H1 (cell line): ENCODE data around the gene ARHGEF25. TPM values are rescaled to one million over a fixed set of nuclear protein-coding genes. Genes with fewer than 3 reads are reported as not detected.

Experiments used
- CTCF ChIA-PET: fragments of 300-600 bp; sonication (Branson Sonifier 250); formaldehyde crosslinking; loops from one replicate; lab custom pipeline; 2021; ENCODE audit not compliant: partially characterized antibody; lab: Charles Lee
- POLR2A ChIA-PET: fragments of 300-600 bp; sonication (Branson Sonifier 250); formaldehyde crosslinking; loops from one replicate; lab custom pipeline; 2021; ENCODE audit warnings: inconsistent platforms; ENCODE audit not compliant: partially characterized antibody; lab: Charles Lee
- DNase-seq, 2 experiments: peaks; one replicate each; pipeline versions ENCODE4 v3.0.0 to v3.0.0-alpha.2; 2010 to 2022; ENCODE audit warnings: low spot score in 2 of 2, low read depth in 1 of 2, mixed read lengths in 1 of 2
- FAIRE-seq: peaks from 2 replicates; lab custom pipeline; 2011; peaks lifted over from hg19 to GRCh38; lab: Jason Lieb, UNC
- H2AFZ ChIP-seq: 2 replicates; pipeline ENCODE4 v1.8.1; 2012; ENCODE audit warnings: low read length, inconsistent platforms
- H2AK5ac ChIP-seq: 2 replicates; pipeline ENCODE4 v1.6.1; 2013; ENCODE audit warnings: low read depth, low read length
- H2BK120ac ChIP-seq: replicated peaks from 2 replicates; pipeline ENCODE3; 2013; ENCODE audit warnings: low read depth, low read length, inconsistent platforms
- H2BK12ac ChIP-seq: 2 replicates; pipeline ENCODE4 v1.6.1; 2013; ENCODE audit warnings: low read depth, low read length
- H2BK15ac ChIP-seq: 2 replicates; pipeline ENCODE4 v1.6.1; 2013; ENCODE audit warnings: low read length
- H2BK20ac ChIP-seq: 2 replicates; pipeline ENCODE4 v1.6.1; 2013; ENCODE audit warnings: low read length
- H2BK5ac ChIP-seq: 2 replicates; pipeline ENCODE4 v1.6.1; 2013; ENCODE audit warnings: low read depth, low read length
- H3K14ac ChIP-seq: 2 replicates; pipeline ENCODE4 v1.6.1; 2013; ENCODE audit warnings: inconsistent platforms; ENCODE audit not compliant: insufficient read length
- H3K18ac ChIP-seq: 2 replicates; pipeline ENCODE4 v1.6.1; 2013; ENCODE audit warnings: low read length; ENCODE audit errors: extremely low read depth
- H3K23ac ChIP-seq: 2 replicates; pipeline ENCODE4 v1.6.1; 2013; ENCODE audit warnings: inconsistent platforms; ENCODE audit not compliant: insufficient read length
- H3K23me2 ChIP-seq: 2 replicates; pipeline ENCODE4 v1.6.1; 2013; ENCODE audit warnings: low read depth, low read length
- H3K27ac ChIP-seq: 2 replicates; pipeline ENCODE4 v1.6.1; 2011; ENCODE audit warnings: low read depth, low read length, inconsistent platforms
- H3K27me3 ChIP-seq, 4 experiments: replicated peaks in 1 of 4; 1 replicate in 1 of 4; 2 replicates in 3 of 4; pipeline versions ENCODE4 v1.6.1 to v1.8.1; 2011 to 2013; ENCODE audit warnings: low read length in 3 of 4, mild to moderate bottlenecking in 3 of 4, inconsistent platforms in 2 of 4, mixed read lengths in 2 of 4, moderate library complexity in 1 of 4; ENCODE audit not compliant: control insufficient read depth in 3 of 4, insufficient read depth in 3 of 4; ENCODE audit errors: extremely low read depth in 1 of 4
- H3K36me3 ChIP-seq, 4 experiments: 2 replicates each; pipeline versions ENCODE4 v1.6.1 to v1.8.1; 2011 to 2013; ENCODE audit warnings: mild to moderate bottlenecking in 4 of 4, low read length in 3 of 4, moderate library complexity in 2 of 4, control low read depth in 1 of 4, inconsistent platforms in 1 of 4; ENCODE audit not compliant: insufficient read depth in 4 of 4, control insufficient read depth in 2 of 4
- H3K4ac ChIP-seq: replicated peaks from 2 replicates; pipeline ENCODE3; 2013; ENCODE audit warnings: low read length, low read depth, mixed read lengths, inconsistent platforms; ENCODE audit not compliant: insufficient read length
- H3K4me1 ChIP-seq, 4 experiments: replicated peaks in 1 of 4; 1 replicate in 1 of 4; 2 replicates in 3 of 4; pipeline versions ENCODE4 v1.6.1 to v1.8.1; 2011 to 2013; ENCODE audit warnings: low read length in 3 of 4, inconsistent platforms in 2 of 4, mixed read lengths in 1 of 4; ENCODE audit not compliant: insufficient read depth in 4 of 4, control insufficient read depth in 3 of 4
- H3K4me2 ChIP-seq, 2 experiments: 2 replicates each; pipeline versions ENCODE4 v1.6.1 to v1.8.1; 2011 to 2013; ENCODE audit warnings: low read depth in 2 of 2, low read length in 2 of 2, control low read depth in 1 of 2, inconsistent platforms in 1 of 2, mild to moderate bottlenecking in 1 of 2; ENCODE audit not compliant: insufficient read depth in 1 of 2
- H3K4me3 ChIP-seq, 4 experiments: fragments of 200-600, 300-600 bp in 1 of 4; sonication (generic), shearing (Covaris generic), sonication (Bioruptor Twin) in 1 of 4; 2 replicates each; pipeline versions ENCODE4 v1.5.1 to v1.8.1; 2011 to 2016; ENCODE audit warnings: low read length in 4 of 4, low read depth in 3 of 4, control low read depth in 2 of 4, inconsistent platforms in 2 of 4, mild to moderate bottlenecking in 2 of 4, mixed read lengths in 1 of 4, moderate library complexity in 1 of 4; ENCODE audit not compliant: insufficient read depth in 2 of 4; ENCODE audit errors: extremely low read depth in 1 of 4
- H3K56ac ChIP-seq: replicated peaks from 2 replicates; pipeline ENCODE3; 2013; ENCODE audit warnings: low read depth, mild to moderate bottlenecking, mixed read lengths, low read length, inconsistent platforms; ENCODE audit not compliant: insufficient read length
- H3K79me1 ChIP-seq: 2 replicates; pipeline ENCODE4 v1.6.1; 2013; ENCODE audit warnings: low read depth, low read length, control low read depth
- H3K79me2 ChIP-seq, 2 experiments: 2 replicates each; pipeline versions ENCODE4 v1.6.1 to v1.8.1; 2012 to 2013; ENCODE audit warnings: low read length in 2 of 2, mild to moderate bottlenecking in 2 of 2, inconsistent platforms in 1 of 2; ENCODE audit not compliant: insufficient read depth in 2 of 2, control insufficient read depth in 1 of 2
- H3K9ac ChIP-seq, 4 experiments: replicated peaks in 1 of 4; 1 replicate in 1 of 4; 2 replicates in 3 of 4; pipeline versions ENCODE4 v1.6.1 to v1.8.1; 2011 to 2013; ENCODE audit warnings: low read depth in 3 of 4, low read length in 3 of 4, control low read depth in 2 of 4, mild to moderate bottlenecking in 2 of 4, moderate library complexity in 2 of 4, inconsistent platforms in 1 of 4; ENCODE audit errors: extremely low read depth in 1 of 4
- H3K9me3 ChIP-seq, 2 experiments: 2 replicates each; pipeline versions ENCODE4 v1.6.1 to v1.8.1; 2012 to 2013; ENCODE audit warnings: mild to moderate bottlenecking in 2 of 2, moderate library complexity in 2 of 2, control low read depth in 1 of 2, inconsistent platforms in 1 of 2, low read depth in 1 of 2, low read length in 1 of 2, mixed read lengths in 1 of 2; ENCODE audit not compliant: insufficient read depth in 2 of 2
- H4K20me1 ChIP-seq, 2 experiments: replicated peaks in 1 of 2; 2 replicates each; pipeline versions ENCODE3 to v1.8.1; 2011 to 2013; ENCODE audit warnings: inconsistent platforms in 2 of 2, low read length in 2 of 2, mild to moderate bottlenecking in 1 of 2; ENCODE audit not compliant: insufficient read depth in 2 of 2, control insufficient read depth in 1 of 2
- H4K5ac ChIP-seq: 2 replicates; pipeline ENCODE4 v1.6.1; 2013; ENCODE audit warnings: low read length, low read depth, mixed read lengths, inconsistent platforms; ENCODE audit not compliant: insufficient read length
- H4K8ac ChIP-seq: 2 replicates; pipeline ENCODE4 v1.8.0; 2013; ENCODE audit warnings: mild to moderate bottlenecking, moderate library complexity, low read length, inconsistent platforms; ENCODE audit not compliant: insufficient read depth; ENCODE audit errors: extremely low read depth
- H4K91ac ChIP-seq: replicated peaks from 2 replicates; pipeline ENCODE3; 2013; ENCODE audit warnings: low read length, mixed read lengths, inconsistent platforms; ENCODE audit not compliant: insufficient read length
- BCL11A ChIP-seq, 2 experiments: IDR thresholded peaks; one replicate each; pipeline ENCODE4 v1.6.1; 2011; ENCODE audit warnings: low read depth in 2 of 2, low read length in 2 of 2, mild to moderate bottlenecking in 2 of 2
- CTBP2 ChIP-seq: IDR thresholded peaks from 2 replicates; pipeline ENCODE4 v1.7.0; 2011; ENCODE audit warnings: borderline replicate concordance, mild to moderate bottlenecking, moderate library complexity, mixed read lengths, low read length; ENCODE audit not compliant: insufficient read depth, insufficient read length
- HDAC2 ChIP-seq, 2 experiments: fragments of 300-600 bp in 1 of 2; sonication (generic) in 1 of 2; IDR thresholded peaks; 2 replicates each; pipeline ENCODE4 v1.6.1; 2011 to 2012; ENCODE audit warnings: low read depth in 2 of 2, low read length in 2 of 2, mild to moderate bottlenecking in 2 of 2, moderate library complexity in 2 of 2, borderline replicate concordance in 1 of 2, inconsistent platforms in 1 of 2
- HDAC6 ChIP-seq: IDR thresholded peaks from one replicate; pipeline ENCODE4 v1.7.1; 2012; ENCODE audit warnings: low read depth, mild to moderate bottlenecking, inconsistent platforms, low read length, moderate library complexity
- MAFK ChIP-seq: IDR thresholded peaks from 2 replicates; pipeline ENCODE4 v1.6.1; 2012; ENCODE audit warnings: low read depth, mild to moderate bottlenecking, improper control_type of control experiment, low read length
- NRF1 ChIP-seq: IDR thresholded peaks from 2 replicates; pipeline ENCODE4 v1.6.1; 2011; ENCODE audit warnings: mild to moderate bottlenecking, low read depth, low read length, improper control_type of control experiment
- RXRA ChIP-seq: IDR thresholded peaks from 2 replicates; pipeline ENCODE4 v1.6.1; 2011; ENCODE audit warnings: low read depth, mild to moderate bottlenecking, low read length, moderate library complexity; ENCODE audit not compliant: insufficient read depth
- SIN3A ChIP-seq, 2 experiments: IDR thresholded peaks in 1 of 2; conservative IDR thresholded peaks in 1 of 2; 2 replicates each; pipeline ENCODE4 v1.6.1; 2011 to 2012; ENCODE audit warnings: low read length in 2 of 2, improper control_type of control experiment in 1 of 2, low read depth in 1 of 2, mild to moderate bottlenecking in 1 of 2
- SIX5 ChIP-seq: IDR thresholded peaks from 2 replicates; pipeline ENCODE4 v1.6.1; 2011; ENCODE audit warnings: mild to moderate bottlenecking, low read depth, low read length
- TAF7 ChIP-seq: optimal IDR thresholded peaks from 2 replicates; pipeline ENCODE3; 2011; ENCODE audit warnings: low read depth, mild to moderate bottlenecking, inconsistent platforms, low read length, moderate library complexity, borderline replicate concordance
- TBP ChIP-seq: IDR thresholded peaks from 2 replicates; pipeline ENCODE4 v1.6.1; 2011; ENCODE audit warnings: low read depth, low read length, improper control_type of control experiment
- WGBS, 2 experiments: shearing (Covaris generic) in 1 of 2; methylation state at CpG; one replicate each; pipeline versions ENCODE4 v1.1.6 to v1.1.7; 2013 to 2015; ENCODE audit warnings: low lambda C conversion rate in 2 of 2, mixed read lengths in 2 of 2, inconsistent platforms in 1 of 2, low coverage in 1 of 2, missing lambda C conversion rate in 1 of 2; ENCODE audit not compliant: insufficient replicate concordance in 2 of 2, insufficient coverage in 1 of 2, insufficient read length in 1 of 2; ENCODE audit errors: extremely low coverage in 1 of 2, missing lambda C conversion rate in 1 of 2; 5-methylcytosine and 5-hydroxymethylcytosine counted together
- polyA plus RNA-seq, 7 experiments: library from polyadenylated mRNA; depleted of rRNA in 3 of 7; stranded (reverse) in 5 of 7; unstranded in 2 of 7; fragments of >200 nt in 5 of 7; fragments of 200-250 nt in 2 of 7; gene quantifications; 1 replicate in 5 of 7; 2 replicates in 1 of 7; 4 replicates in 1 of 7; pipeline versions ENCODE4 v1.2.1 to v1.2.3, GENCODE V29; 2011 to 2013; ENCODE audit warnings: missing spikeins in 2 of 7, mixed read lengths in 2 of 7
- total RNA-seq: library from RNA; stranded (reverse); fragmentation: NEBNext Ultra II Directional; extraction: Animal tissue kit (Norgen Biotek cat#: 25700); gene quantifications from 2 replicates; pipeline ENCODE4 v1.2.1, GENCODE V29; 2021

ARHGEF25 gene
- total and polyA plus RNA-seq, 2 of the 8 experiments (the other 6 are each of a cell fraction or from before 2014, with no cell fraction given), result 5.9 to 8.8 TPM

- peak; percentile 25 to 76 for DNase-seq
- Histone ChIP-seq H4K20me1 (peaks cover 4 to 5% of the 10 kb centered on the region in 2 experiments), H4K91ac (no peak overlapping the region), H2BK12ac (no peak overlapping the region; the same call in 1 of the 2 replicates), H2BK120ac (no peak overlapping the region), H3K4me3 (no peak overlapping the region), H3K27ac (no peak overlapping the region), H3K4me1 (no peaks in the 10 kb centered on the region), H3K36me3 (peaks cover 8 to 38% (median 16%) of the 10 kb centered on the region in 4 experiments; a peak in 7 of 8 replicates), H3K79me2 (no peaks in the 10 kb centered on the region), H3K18ac (no peak overlapping the region), H2BK5ac (no peak overlapping the region), H3K27me3 (no peaks in the 10 kb centered on the region), H3K4me2 (no peak overlapping the region), H3K4ac (no peak overlapping the region), H2AK5ac (no peak overlapping the region), H2BK15ac (no peak overlapping the region), H2BK20ac (no peak overlapping the region), H2AFZ (no peak overlapping the region), H4K5ac (no peak overlapping the region), H3K56ac (no peak overlapping the region), H3K23ac (no peak overlapping the region), H3K14ac (no peak overlapping the region), H3K9me3 (no peaks in the 10 kb centered on the region), H3K23me2 (no peaks in the 10 kb centered on the region), H4K8ac (no peak overlapping the region), H3K79me1 (no peaks in the 10 kb centered on the region), H3K9ac (no peak overlapping the region)
- ChIA-PET POLR2A (interaction anchor here (0.6 to 1.6 kb wide), 13 partner anchors 10 to 331 kb away, joined by 3 to 9 read pairs (median 3); partner anchors contain the start of genes ARHGEF25, B4GALNT1 and TSPAN31), CTCF (interaction anchor here (0.6 to 7.8 kb wide), 44 partner anchors 8 to 536 kb away, joined by 3 to 201 read pairs (median 5); partner anchors contain the start of genes ARHGEF25, B4GALNT1, DTX3 and TSPAN31)
- 72% methylated on average over 13 of the region's 13 CpGs; no CpG with 5 or more reads in 1 of the 2 experiments for WGBS, 2 experiments
- FAIRE-seq, result peak; percentile 76
- TF ChIP-seq SIX5 (no peak), BCL11A (IDR thresholded peaks at IDR 0.05; ENCODE audit: low read depth in 2 of 2, low read length in 2 of 2) (no peak), CTBP2 (no peak), MAFK (no peak), SIN3A (conservative IDR thresholded peaks at IDR 0.05 in 1 of 2, IDR thresholded peaks at IDR 0.05 in 1 of 2; ENCODE audit: low read depth in 1 of 2, low read length in 2 of 2) (0 out of 4 replicates have a peak, but pooled peaks have one; percentile 44 to 54), HDAC6 (no peak), TBP (no peak), TAF7 (no peak), HDAC2 (IDR thresholded peaks at IDR 0.05; ENCODE audit: borderline replicate concordance in 1 of 2, low read depth in 2 of 2, low read length in 2 of 2) (no peak), NRF1 (no peak), RXRA (0 out of 2 replicates have a peak, but pooled peaks have one; percentile 31)
These were observed 28.0 kb upstream of the ARHGEF25 start for GRCh38 chr12:57583008-57583831.
